Measurements from ENCODE around the gene RTTN. TPM values are rescaled to one million over a fixed set of nuclear protein-coding genes. Genes with fewer than 3 reads are reported as not detected.

Gene RTTN
- total RNA-seq, 4 donors from 2014 or later, result 5.2 to 27.9 (median 10.5) TPM

- no peak for ATAC-seq
- Histone ChIP-seq H3K27me3 (no peaks in the 10 kb centered on the region), H3K4me1 (no peaks in the 10 kb centered on the region), H3K4me3 (no peak overlapping the region), H3K36me3 (peaks cover 0 to 31% of the 10 kb centered on the region in 2 donors), H3K27ac (no peak overlapping the region), H3K9me3 (no peaks in the 10 kb centered on the region)
- no peak for TF ChIP-seq POLR2A (IDR thresholded peaks at IDR 0.05)
- TF ChIP-seq POLR2AphosphoS5 (IDR thresholded peaks at IDR 0.05), result no peak
- TF ChIP-seq EP300 (IDR thresholded peaks at IDR 0.05), result no peak
- TF ChIP-seq CTCF (IDR thresholded peaks at IDR 0.05), result no peak
Measured at GRCh38 chr18:70181725-70182124, 23.8 kb downstream of the RTTN start.

GRCh38 chr18:70181015-70181414 is 24.5 kb downstream of the RTTN start:
- Histone ChIP-seq H3K9me3 (no peaks in the 10 kb centered on the region), H3K36me3 (peaks cover 0 to 29% of the 10 kb centered on the region in 2 donors), H3K27ac (no peak overlapping the region), H3K4me3 (no peak overlapping the region), H3K27me3 (no peaks in the 10 kb centered on the region), H3K4me1 (no peaks in the 10 kb centered on the region)
- TF ChIP-seq POLR2AphosphoS5 (IDR thresholded peaks at IDR 0.05) (no peak), CTCF (IDR thresholded peaks at IDR 0.05) (no peak), EP300 (IDR thresholded peaks at IDR 0.05) (no peak), POLR2A (IDR thresholded peaks at IDR 0.05) (no peak)
- no peak for ATAC-seq
- 44% methylated on average over 1 of the region's 1 CpG; no CpG with 5 or more reads in 1 of the 2 donors for WGBS, 2 donors (ENCODE audit: low coverage in 1 of 2)

GRCh38 chr18:70176537-70176936 is 28.9 kb downstream of the RTTN start:
- no peak overlapping the region for H3K27ac ChIP-seq
- no peaks in the 10 kb centered on the region for H3K9me3 ChIP-seq
- ATAC-seq, result no peak
- peaks cover 0 to 17% of the 10 kb centered on the region in 2 donors for H3K36me3 ChIP-seq
- H3K4me3 ChIP-seq, result no peak overlapping the region
- TF ChIP-seq POLR2A (IDR thresholded peaks at IDR 0.05) (no peak), EP300 (IDR thresholded peaks at IDR 0.05) (no peak), CTCF (IDR thresholded peaks at IDR 0.05) (no peak), POLR2AphosphoS5 (IDR thresholded peaks at IDR 0.05) (no peak)
- WGBS, 2 donors (ENCODE audit: low coverage in 1 of 2), result 80 to 82% methylated on average over 2 of the region's 2 CpGs
- H3K4me1 ChIP-seq, result no peaks in the 10 kb centered on the region
- no peaks in the 10 kb centered on the region for H3K27me3 ChIP-seq

GRCh38 chr18:70175216-70175615 is 30.3 kb downstream of the RTTN start:
- TF ChIP-seq CTCF (IDR thresholded peaks at IDR 0.05), result no peak
- TF ChIP-seq POLR2AphosphoS5 (IDR thresholded peaks at IDR 0.05), result no peak
- no peak for TF ChIP-seq POLR2A (IDR thresholded peaks at IDR 0.05)
- TF ChIP-seq EP300 (IDR thresholded peaks at IDR 0.05), result no peak
- no peak for ATAC-seq

GRCh38 chr18:70172225-70172624 is 33.3 kb downstream of the RTTN start:
- Histone ChIP-seq H3K4me1 (no peaks in the 10 kb centered on the region), H3K36me3 (peaks cover 0 to 9% of the 10 kb centered on the region in 2 donors), H3K27ac (no peak overlapping the region), H3K9me3 (no peaks in the 10 kb centered on the region), H3K4me3 (no peak overlapping the region), H3K27me3 (no peaks in the 10 kb centered on the region)
- no peak for ATAC-seq
- TF ChIP-seq POLR2AphosphoS5 (IDR thresholded peaks at IDR 0.05) (no peak), CTCF (IDR thresholded peaks at IDR 0.05) (no peak), EP300 (IDR thresholded peaks at IDR 0.05) (no peak), POLR2A (IDR thresholded peaks at IDR 0.05) (no peak)

More at GRCh38 chr18:70175216-70175615, 30.3 kb downstream of the RTTN start:
- Histone ChIP-seq H3K4me3 (no peak overlapping the region), H3K4me1 (no peaks in the 10 kb centered on the region), H3K27ac (no peak overlapping the region), H3K27me3 (no peaks in the 10 kb centered on the region), H3K36me3 (peaks cover 0 to 17% of the 10 kb centered on the region in 2 donors), H3K9me3 (no peaks in the 10 kb centered on the region)
- 81 to 91% methylated on average over 2 of the region's 2 CpGs for WGBS, 2 donors (ENCODE audit: low coverage in 1 of 2)

All from gastroesophageal sphincter (tissue), 4 donors.